Ishikawa (cell line): ENCODE measurements around the gene PUDP.

Source experiments
- CEBPB ChIP-seq: IDR thresholded peaks from 2 replicates; pipeline ENCODE4 v1.6.1; 2012
- CREB1 ChIP-seq: IDR thresholded peaks from 2 replicates; pipeline ENCODE4 v1.6.1; 2012; ENCODE audit warnings: low read depth
- EGR1 ChIP-seq: IDR thresholded peaks from 2 replicates; pipeline ENCODE4 v1.6.1; 2012
- EP300 ChIP-seq: IDR thresholded peaks from 2 replicates; pipeline ENCODE4 v1.6.1; 2012; ENCODE audit warnings: borderline replicate concordance
- FOXM1 ChIP-seq: IDR thresholded peaks from 2 replicates; pipeline ENCODE4 v1.6.1; 2012; ENCODE audit warnings: low read depth, borderline replicate concordance
- MAX ChIP-seq: IDR thresholded peaks from 2 replicates; pipeline ENCODE4 v1.6.1; 2012
- NFIC ChIP-seq: IDR thresholded peaks from 2 replicates; pipeline ENCODE4 v1.6.1; 2012
- RAD21 ChIP-seq: IDR thresholded peaks from 2 replicates; pipeline ENCODE4 v1.6.1; 2012; ENCODE audit warnings: low read depth
- REST ChIP-seq: IDR thresholded peaks from 2 replicates; pipeline ENCODE4 v1.6.1; 2012; ENCODE audit warnings: low read depth, mild to moderate bottlenecking
- TAF1 ChIP-seq: IDR thresholded peaks from 2 replicates; pipeline ENCODE4 v1.6.1; 2012; ENCODE audit warnings: low read depth, mild to moderate bottlenecking
- TCF12 ChIP-seq: IDR thresholded peaks from 2 replicates; pipeline ENCODE4 v1.6.1; 2012; ENCODE audit warnings: low read depth
- TEAD4 ChIP-seq: IDR thresholded peaks from 2 replicates; pipeline ENCODE4 v1.6.1; 2012
- USF1 ChIP-seq: IDR thresholded peaks from 2 replicates; pipeline ENCODE4 v1.6.1; 2012
- YY1 ChIP-seq: IDR thresholded peaks from 2 replicates; pipeline ENCODE4 v1.6.1; 2012; ENCODE audit warnings: low read depth
- ZBTB7A ChIP-seq: IDR thresholded peaks from 2 replicates; pipeline ENCODE4 v1.6.1; 2012; ENCODE audit warnings: low read depth

Gene PUDP

GRCh38 chrX:7060444-7060843, 87.5 kb downstream of the PUDP start:
- no peak for TF ChIP-seq FOXM1
- TF ChIP-seq EGR1, result no peak
- no peak for TF ChIP-seq EP300
- TF ChIP-seq MAX, result no peak
- no peak for TF ChIP-seq REST
- no peak for TF ChIP-seq USF1
- no peak for TF ChIP-seq YY1
- no peak for TF ChIP-seq CEBPB
- TF ChIP-seq RAD21, result no peak
- TF ChIP-seq NFIC, result no peak
- TF ChIP-seq TEAD4, result no peak
- TF ChIP-seq ZBTB7A, result no peak
- TF ChIP-seq CREB1, result no peak
- no peak for TF ChIP-seq TCF12

GRCh38 chrX:7059859-7060258, 88.1 kb downstream of the PUDP start:
- TF ChIP-seq TAF1 (no peak), EGR1 (no peak), USF1 (no peak)

- TF ChIP-seq RAD21 (no peak), CEBPB (no peak), TAF1 (no peak), FOXM1 (no peak), REST (no peak), YY1 (no peak), USF1 (no peak), NFIC (no peak)
These were observed 88.6 kb downstream of the PUDP start for GRCh38 chrX:7059214-7059838.

- no peak for TF ChIP-seq EP300
- TF ChIP-seq TCF12, result no peak
- TF ChIP-seq EGR1, result no peak
- TF ChIP-seq NFIC, result no peak
- no peak for TF ChIP-seq MAX
- TF ChIP-seq YY1, result no peak
- TF ChIP-seq REST, result no peak
- no peak for TF ChIP-seq TAF1
- TF ChIP-seq USF1, result no peak
- no peak for TF ChIP-seq ZBTB7A
- no peak for TF ChIP-seq CEBPB
These were observed 92.4 kb downstream of the PUDP start for GRCh38 chrX:7055386-7056137.
